ENCODE data around the gene CABLES2. TPM values are rescaled to one million over a fixed set of nuclear protein-coding genes. Genes with fewer than 3 reads are reported as not detected.

Gene CABLES2
- total RNA-seq, 1 donor from 2014 or later, result 0.43 TPM

DNA sequence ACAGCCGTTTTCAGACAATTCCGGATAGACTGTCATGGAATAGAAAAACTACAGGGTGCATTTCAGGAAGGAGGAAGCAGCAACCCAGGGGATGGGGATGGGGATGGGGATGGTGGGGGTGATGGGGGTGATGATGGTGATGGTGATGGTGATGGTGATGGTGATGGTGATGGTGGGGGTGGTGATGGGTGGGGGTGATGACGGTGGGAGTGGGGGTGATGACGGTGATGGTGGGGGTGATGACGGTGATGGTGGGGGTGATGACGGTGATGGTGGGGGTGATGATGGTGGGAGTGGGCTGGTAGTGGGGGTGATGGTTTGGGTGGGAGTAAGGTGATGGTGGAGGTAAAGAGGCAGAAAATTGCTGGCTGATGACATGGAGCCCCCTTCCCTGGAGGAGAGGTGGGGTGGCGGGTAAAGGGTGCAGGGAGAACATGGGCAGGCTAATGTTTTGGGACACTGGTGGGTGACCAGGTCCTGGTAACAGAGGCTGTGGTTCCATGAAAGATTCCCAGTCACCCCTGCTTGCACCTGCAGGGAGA lies 57.5 kb downstream of the CABLES2 start:
- Histone ChIP-seq H3K9me3 (no peaks in the 10 kb centered on the region), H3K27me3 (no peaks in the 10 kb centered on the region), H3K36me3 (peaks cover 53 to 58% of the 10 kb centered on the region in 2 donors), H3K27ac (peak overlapping the region in 1 of 2 donors; percentile 38), H3K4me3 (no peak overlapping the region), H3K4me1 (peaks cover 20 to 27% of the 10 kb centered on the region in 2 donors)
- intact Hi-C loops (cut with DNase I), result no loop called here
- TF ChIP-seq, protein P1, sequence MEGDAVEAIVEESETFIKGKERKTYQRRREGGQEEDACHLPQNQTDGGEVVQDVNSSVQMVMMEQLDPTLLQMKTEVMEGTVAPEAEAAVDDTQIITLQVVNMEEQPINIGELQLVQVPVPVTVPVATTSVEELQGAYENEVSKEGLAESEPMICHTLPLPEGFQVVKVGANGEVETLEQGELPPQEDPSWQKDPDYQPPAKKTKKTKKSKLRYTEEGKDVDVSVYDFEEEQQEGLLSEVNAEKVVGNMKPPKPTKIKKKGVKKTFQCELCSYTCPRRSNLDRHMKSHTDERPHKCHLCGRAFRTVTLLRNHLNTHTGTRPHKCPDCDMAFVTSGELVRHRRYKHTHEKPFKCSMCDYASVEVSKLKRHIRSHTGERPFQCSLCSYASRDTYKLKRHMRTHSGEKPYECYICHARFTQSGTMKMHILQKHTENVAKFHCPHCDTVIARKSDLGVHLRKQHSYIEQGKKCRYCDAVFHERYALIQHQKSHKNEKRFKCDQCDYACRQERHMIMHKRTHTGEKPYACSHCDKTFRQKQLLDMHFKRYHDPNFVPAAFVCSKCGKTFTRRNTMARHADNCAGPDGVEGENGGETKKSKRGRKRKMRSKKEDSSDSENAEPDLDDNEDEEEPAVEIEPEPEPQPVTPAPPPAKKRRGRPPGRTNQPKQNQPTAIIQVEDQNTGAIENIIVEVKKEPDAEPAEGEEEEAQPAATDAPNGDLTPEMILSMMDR (IDR thresholded peaks at IDR 0.05), result no peak
- DNase-seq (ENCODE audit: low spot score in 2 of 2), result no peak

DNA sequence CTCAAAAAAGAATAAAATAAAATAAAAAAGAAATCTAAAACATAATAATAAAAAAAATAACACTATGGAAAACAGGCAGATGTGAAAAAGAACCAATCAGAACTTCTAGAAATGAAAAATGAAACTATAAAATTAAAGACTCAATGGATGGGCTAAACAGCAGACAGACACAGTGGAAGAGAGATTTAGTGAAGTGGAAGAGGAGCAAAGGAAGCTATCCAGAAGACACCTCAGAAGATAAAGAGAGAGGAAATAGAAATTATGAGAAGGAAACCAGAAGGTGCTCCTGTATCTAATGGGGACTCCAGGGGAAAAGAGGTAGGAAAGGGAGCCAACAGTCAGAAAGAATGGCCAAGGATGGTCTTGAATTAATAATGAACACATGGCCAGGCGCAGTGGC lies 58.5 kb downstream of the CABLES2 start:
- no peaks in the 10 kb centered on the region for H3K27me3 ChIP-seq
- H3K4me3 ChIP-seq, result no peak overlapping the region
- intact Hi-C loops (cut with DNase I), result no loop called here
- no peak overlapping the region for H3K27ac ChIP-seq
- H3K4me1 ChIP-seq, result peaks cover 12 to 16% of the 10 kb centered on the region in 2 donors
- peaks cover 56 to 69% of the 10 kb centered on the region in 2 donors for H3K36me3 ChIP-seq
- TF ChIP-seq, protein P1 (IDR thresholded peaks at IDR 0.05), result no peak
- DNase-seq (ENCODE audit: low spot score in 2 of 2), result no peak
- H3K9me3 ChIP-seq, result no peaks in the 10 kb centered on the region

DNA sequence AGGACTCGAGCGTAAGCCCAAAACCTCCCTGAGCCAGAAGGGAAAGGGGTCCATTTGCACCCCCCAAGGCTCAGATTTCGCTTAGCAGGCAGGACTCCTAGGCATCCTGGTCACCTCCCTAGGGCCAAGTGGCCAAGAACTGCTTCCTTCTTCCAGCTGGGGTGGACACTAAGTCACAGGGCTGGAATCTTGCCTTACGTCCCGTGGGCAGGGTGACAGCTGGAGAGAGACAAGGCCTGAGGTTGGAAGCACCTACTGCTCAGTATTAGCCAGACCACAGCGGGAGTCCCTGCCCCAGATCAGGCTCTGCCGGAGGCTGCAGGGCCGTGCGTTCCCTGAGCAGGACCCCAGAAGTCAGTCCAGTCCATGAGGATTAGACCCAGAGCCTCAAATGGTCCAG lies 59.6 kb downstream of the CABLES2 start:
- Histone ChIP-seq H3K9me3 (no peaks in the 10 kb centered on the region), H3K27me3 (no peaks in the 10 kb centered on the region), H3K4me1 (peaks cover 3 to 5% of the 10 kb centered on the region in 2 donors), H3K36me3 (peaks cover 57 to 78% of the 10 kb centered on the region in 2 donors), H3K4me3 (no peak overlapping the region), H3K27ac (no peak overlapping the region)
- TF ChIP-seq, protein P1 (IDR thresholded peaks at IDR 0.05), result no peak
- intact Hi-C loops (cut with DNase I), result no loop called here
- DNase-seq (ENCODE audit: low spot score in 2 of 2), result no peak

DNA sequence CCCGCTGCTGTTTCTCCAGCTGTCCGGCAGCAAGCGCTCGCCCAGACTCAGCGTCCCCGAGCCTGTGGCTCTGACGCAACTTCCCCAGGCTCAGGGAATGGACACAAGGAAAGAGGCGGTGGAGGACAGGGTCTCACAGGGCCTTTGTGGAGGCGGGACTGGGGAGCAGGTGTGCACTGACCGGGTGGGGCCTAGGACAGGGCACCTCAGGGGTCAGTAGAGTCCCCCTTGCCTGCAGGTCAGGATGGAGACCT lies 60.0 kb downstream of the CABLES2 start:
- TF ChIP-seq, protein P1 (IDR thresholded peaks at IDR 0.05), result no peak
- intact Hi-C loops (cut with DNase I), result no loop called here
- H3K9me3 ChIP-seq, result no peaks in the 10 kb centered on the region
- H3K36me3 ChIP-seq, result peaks cover 54 to 76% of the 10 kb centered on the region in 2 donors
- H3K27me3 ChIP-seq, result no peaks in the 10 kb centered on the region
- DNase-seq (ENCODE audit: low spot score in 2 of 2), result no peak
- no peak overlapping the region for H3K4me3 ChIP-seq
- no peak overlapping the region for H3K27ac ChIP-seq
- H3K4me1 ChIP-seq, result peaks cover under 1 to 1% of the 10 kb centered on the region in 2 donors

DNA sequence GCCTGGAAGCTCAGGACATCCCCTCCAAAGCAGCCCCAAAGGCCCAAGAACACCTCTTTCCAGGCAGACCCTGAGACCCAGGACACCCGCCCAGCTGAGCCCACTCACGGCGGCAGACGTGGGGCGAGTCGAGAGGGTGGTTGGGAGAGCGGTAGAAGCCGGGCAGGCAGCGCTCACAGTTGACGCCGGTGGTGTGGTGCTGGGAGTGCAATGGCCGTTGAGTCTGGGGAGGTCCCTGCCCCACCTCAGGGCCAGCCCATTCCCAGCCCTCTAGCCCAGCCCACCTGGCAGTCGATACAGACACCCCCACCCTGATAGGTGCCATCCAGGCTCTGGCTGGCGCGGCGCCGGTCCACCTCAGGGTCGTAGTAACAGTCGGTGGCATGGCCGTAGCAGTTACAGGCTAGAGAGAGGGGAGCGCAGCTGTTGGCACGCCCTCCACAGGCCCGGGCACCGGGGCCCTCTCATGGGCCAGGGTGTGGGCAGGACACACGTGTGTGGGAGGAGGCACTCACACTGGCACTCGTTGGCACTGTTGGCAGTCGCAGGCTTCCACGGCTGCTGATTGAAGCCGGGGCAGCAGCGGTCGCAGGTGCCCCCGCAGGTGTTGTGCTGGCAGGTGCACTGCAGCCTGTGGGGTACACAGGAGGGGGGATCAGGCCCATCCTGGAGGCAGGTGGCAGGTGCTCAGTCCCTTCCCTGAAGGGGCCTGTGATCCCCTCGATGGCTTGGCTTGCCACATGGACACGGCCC lies 60.5 kb downstream of the CABLES2 start:
- Histone ChIP-seq H3K4me3 (no peak overlapping the region), H3K9me3 (no peaks in the 10 kb centered on the region), H3K27ac (no peak overlapping the region), H3K27me3 (no peaks in the 10 kb centered on the region), H3K36me3 (peaks cover 49 to 71% of the 10 kb centered on the region in 2 donors), H3K4me1 (no peaks in the 10 kb centered on the region)
- TF ChIP-seq, protein P1 (IDR thresholded peaks at IDR 0.05), result no peak
- DNase-seq (ENCODE audit: low spot score in 2 of 2), result no peak
- intact Hi-C loops (cut with DNase I), result no loop called here

Data from ascending aorta (tissue), 2 donors.